Heart right ventricle (tissue), 16 donors: Measurements from ENCODE around the gene PLCD3. TPM values are rescaled to one million over a fixed set of nuclear protein-coding genes. Genes with fewer than 3 reads are reported as not detected.

Experiments used
- ATAC-seq, 8 donors: fragments of 200-7000 bp; cut with Tn5 transposase; one replicate each; pipeline ENCODE4 v1.9.1; 2020; ENCODE audit warnings: mild to moderate bottlenecking in 8 of 8, moderate library complexity in 8 of 8, moderate number of reproducible peaks in 1 of 8
- DNase-seq, 2 donors: peaks; one replicate each; pipeline ENCODE4 v3.0.0-alpha.2; 2020
- H3K27ac ChIP-seq, 10 donors: fragments of 200-600 bp; sonication (generic) in 2 of 10; one replicate each; pipeline versions ENCODE4 v1.5.0 to v1.8.0; 2020 to 2022; ENCODE audit warnings: mild to moderate bottlenecking in 3 of 10
- H3K27me3 ChIP-seq, 7 donors: fragments of 200-600 bp; one replicate each; pipeline ENCODE4 v1.8.0; 2021 to 2022; ENCODE audit warnings: mild to moderate bottlenecking in 2 of 7
- H3K36me3 ChIP-seq, 9 donors: fragments of 200-600 bp; sonication (generic) in 1 of 9; one replicate each; pipeline versions ENCODE4 v1.5.0 to v1.8.0; 2020 to 2022; ENCODE audit warnings: mild to moderate bottlenecking in 2 of 9
- H3K4me1 ChIP-seq, 9 donors: fragments of 200-600 bp; sonication (generic) in 1 of 9; one replicate each; pipeline versions ENCODE4 v1.5.0 to v1.8.0; 2020 to 2022; ENCODE audit warnings: mild to moderate bottlenecking in 4 of 9
- H3K4me3 ChIP-seq, 10 donors: fragments of 200-600 bp; sonication (generic) in 2 of 10; one replicate each; pipeline versions ENCODE4 v1.5.0 to v1.8.0; 2020 to 2022; ENCODE audit warnings: mild to moderate bottlenecking in 7 of 10, moderate library complexity in 2 of 10
- H3K9me3 ChIP-seq, 11 donors: fragments of 200-600 bp in 10 of 11; sonication (generic) in 2 of 11; one replicate each; pipeline versions ENCODE4 v1.5.0 to v1.8.0; 2013 to 2022; ENCODE audit warnings: mild to moderate bottlenecking in 2 of 11, control low read depth in 1 of 11, moderate library complexity in 1 of 11
- CTCF ChIP-seq, 9 donors: fragments of 200-600 bp; sonication (generic) in 2 of 9; IDR thresholded peaks; one replicate each; pipeline versions ENCODE4 v1.5.0 to v1.8.0; 2021 to 2022; ENCODE audit warnings: antibody characterized with exemption in 9 of 9, mild to moderate bottlenecking in 5 of 9, moderate library complexity in 1 of 9
- WGBS, 2 donors: extraction: QIAGEN DNeasy Blood & Tissue Kit; methylation state at CpG; one replicate each; pipeline ENCODE4 v1.1.7; 2013; ENCODE audit warnings: inconsistent platforms in 1 of 2; 5-methylcytosine and 5-hydroxymethylcytosine counted together
- intact Hi-C, 10 donors: fragments of 100-400 bp; cut with DNase I; formaldehyde crosslinking; loops; one replicate each; pipeline versions ENCODE4 v1.11.1 to v1.14.2; 2022
- microRNA-seq, 2 donors: library from miRNA; unstranded; fragments of <30 nt; microRNA quantifications; one replicate each; pipeline ENCODE4 v1.2.0, GENCODE V29; 2021
- polyA plus RNA-seq, 2 donors: library from polyadenylated mRNA; stranded (reverse); fragments of 200-250 nt; gene quantifications; one replicate each; pipeline ENCODE4 v1.2.3, GENCODE V29; 2013
- total RNA-seq, 10 donors: library from RNA; stranded (reverse); fragmentation: NEBNext Ultra II Directional in 3 of 10; extraction: Animal tissue kit (Norgen Biotek cat#: 25700) in 3 of 10; gene quantifications; one replicate each; pipeline versions ENCODE4 v1.2.1 to v1.2.4, GENCODE V29; 2021 to 2023
- donor health status: Arrhythmogenic right ventricular cardiomyopathy.
- donor health status: ischemic (EF 13 %, LVEDD 7.1; RV severe dilation, severe dysfunction).
- donor health status: healthy with polysubstance abuse.
- donor health status: DM: no; HTN: yes; CAD: no.
- donor health status: DM: no; HTN: no; CAD: no.
- donor health status: ischemic (EF 25% LVEDD 6.9; RV normal size, moderate dysfunction).
- donor health status: ischemic (EF 25% LVEDD 5.7; RV mildly dilated, moderate dysfunction).
- donor health status: healthy.
- donor health status: DM: yes; HTN: yes; CAD: no.
- donor health status: Ischemic cardiomyopathy.
- donor health status: ischemic (EF 35%, LVEDD 5.7; RV mildly dilated, moderate dysfunction).
- donor health status: nonischemic (EF 11% LVEDD 7.7; RV severe dilation, severe dysfunction).
- donor health status: DM: yes; HTN: yes; CAD: no.
- donor health status: PGD.
- donor health status: ischemic (EF 29% LVEDD 5.4; RV normal size, mild dysfunction).
- donor health status: nonischemic (EF 23%, LVEDD 6.1; RV moderate dilation, normal function).

Gene PLCD3
- total and polyA plus RNA-seq, 12 donors: 44.6 to 188 (median 112) TPM

- Histone ChIP-seq H3K4me1 (peaks cover 19 to 66% (median 53%) of the 10 kb centered on the region in 9 donors), H3K27me3 (no peaks in the 10 kb centered on the region), H3K36me3 (peaks cover 0 to 17% (median 0%) of the 10 kb centered on the region in 9 donors), H3K27ac (peak overlapping the region; percentile 82 to 97 (median 92)), H3K4me3 (peak overlapping the region; percentile 56 to 93 (median 70)), H3K9me3 (no peaks in the 10 kb centered on the region)
- intact Hi-C loops: loop anchor here in 2 of 10 donors (1.0 to 5.0 kb wide), 2 partner anchors 10 to 71 kb away; partner anchors contain the start of genes DCAKD (in 1 of the 2) and PLCD3 (in 1 of the 2)
- TF ChIP-seq CTCF (IDR thresholded peaks at IDR 0.05): no peak
- no peak for ATAC-seq
- WGBS, 2 donors: 11 to 14% methylated on average over 15 of the region's 15 CpGs
- DNase-seq: no peak
Observed at GRCh38 chr17:45061606-45062205, 70.6 kb downstream of the PLCD3 start.

- TF ChIP-seq CTCF (IDR thresholded peaks at IDR 0.05): peak in 3 of 9 donors; percentile 8 to 22 (median 13)
- intact Hi-C loops: loop anchor here in 3 of 10 donors (1.0 to 5.0 kb wide), 3 partner anchors 9 to 71 kb away; partner anchors contain the start of genes DCAKD (in 1 of the 3) and PLCD3 (in 1 of the 3)
Observed at GRCh38 chr17:45060797-45061605, 71.3 kb downstream of the PLCD3 start, which contains the start of gene NMT1. NMT1 (plus strand) TSS chr17:45061317; CDS start chr17:45061330, 13 bp downstream.

DNA sequence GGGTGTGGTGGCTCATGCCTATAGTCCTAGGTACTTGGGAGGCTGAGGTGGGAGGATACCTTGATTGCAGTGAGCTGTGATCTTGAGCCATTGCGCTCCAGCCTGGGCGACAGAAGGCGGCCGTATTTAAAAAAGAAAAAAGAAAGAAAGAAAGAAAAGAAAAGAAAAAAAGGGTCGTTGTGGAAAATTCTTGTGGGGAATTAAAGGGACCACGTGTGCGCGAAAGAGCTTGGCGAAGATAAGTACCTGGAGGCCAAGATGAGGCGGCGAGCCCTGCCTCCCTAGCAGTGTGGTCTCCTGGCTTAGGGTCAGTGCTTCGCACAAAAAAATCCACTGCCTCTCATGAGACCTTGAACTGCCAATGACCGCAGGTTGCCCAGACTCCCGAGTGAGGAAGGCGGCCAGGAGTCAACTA lies 71.9 kb downstream of the PLCD3 start:
- Histone ChIP-seq H3K9me3 (no peaks in the 10 kb centered on the region), H3K27ac (peak overlapping the region; percentile 53 to 97 (median 92)), H3K4me1 (peaks cover 19 to 53% (median 46%) of the 10 kb centered on the region in 9 donors), H3K27me3 (no peaks in the 10 kb centered on the region), H3K4me3 (peak overlapping the region; percentile 51 to 93 (median 70)), H3K36me3 (peaks cover 0 to 20% (median 0%) of the 10 kb centered on the region in 9 donors)
- ATAC-seq: peak in 6 of 8 donors; percentile 3 to 28 (median 14)
- TF ChIP-seq CTCF (IDR thresholded peaks at IDR 0.05): no peak
- intact Hi-C loops: loop anchor here in 2 of 10 donors (1.0 to 5.0 kb wide), 2 partner anchors 8 to 72 kb away; partner anchors contain the start of gene PLCD3 (in 1 of the 2)
- no peak for DNase-seq
- 8 to 14% methylated on average over 15 of the region's 15 CpGs for WGBS, 2 donors

More at GRCh38 chr17:45060797-45061605, 71.3 kb downstream of the PLCD3 start, which contains the start of gene NMT1:
- ATAC-seq: peak; percentile 97 to 99 (median 98)
- WGBS, 2 donors: 0% methylated on average over 50 of the region's 50 CpGs
- Histone ChIP-seq H3K27me3 (no peaks in the 10 kb centered on the region), H3K4me1 (peaks cover 19 to 59% (median 47%) of the 10 kb centered on the region in 9 donors), H3K27ac (peak within 1 kb of the TSS; percentile 82 to 97 (median 92)), H3K36me3 (peaks cover 0 to 17% (median 0%) of the 10 kb centered on the region in 9 donors), H3K9me3 (no peaks in the 10 kb centered on the region), H3K4me3 (peak within 1 kb of the TSS; percentile 56 to 93 (median 70))
- peak; percentile 95 to 99 for DNase-seq

Small RNA genes within 50 kb of the gene (microRNA-seq; reads per million reads assigned to microRNA genes)
- 0.51 to 1.2 reads per million in 2 donors for gene MIR6784

Other genes with a start within 250 kb of the PLCD3 start
- 10 to 100 TPM; 52.3 to 78.2 (median 62.9) TPM for gene EFTUD2, start 233.1 kb downstream of the PLCD3 start, total RNA-seq
- gene EFTUD2, start 233.1 kb downstream of the PLCD3 start, polyA plus RNA-seq: 10 to 100 TPM; 21.6 to 54.5 TPM
- gene GFAP, start 217.0 kb downstream of the PLCD3 start, total RNA-seq: 1 to 10 TPM; 3.1 to 8.6 (median 7.4) TPM
- gene GFAP, start 217.0 kb downstream of the PLCD3 start, polyA plus RNA-seq: 1 to 10 TPM; 2.1 to 6.1 TPM
- gene KIF18B, start 184.7 kb downstream of the PLCD3 start, total RNA-seq: 1 to 10 TPM in 3 of 10 donors, under 1 TPM in 6, not detected in 1; 0.11 to 4.3 (median 0.20) TPM
- gene KIF18B, start 184.7 kb downstream of the PLCD3 start, polyA plus RNA-seq: under 1 TPM; 0.04 to 0.80 TPM
- 10 to 100 TPM in 2 of 10 donors, 1 to 10 TPM in 5, under 1 TPM in 3; 0.37 to 25.6 (median 1.1) TPM for gene C1QL1, start 164.2 kb downstream of the PLCD3 start, total RNA-seq
- 10 to 100 TPM in 1 of 2 donors, 1 to 10 TPM in 1; 2.2 to 12.7 TPM for gene C1QL1, start 164.2 kb downstream of the PLCD3 start, polyA plus RNA-seq
- 10 to 100 TPM; 28.1 to 46.2 (median 32.7) TPM for gene DCAKD, start 80.9 kb downstream of the PLCD3 start, total RNA-seq
- 10 to 100 TPM; 21.1 to 22.9 TPM for gene DCAKD, start 80.9 kb downstream of the PLCD3 start, polyA plus RNA-seq
- 100 to 1,000 TPM in 1 of 10 donors, 10 to 100 TPM in 9; 60.6 to 110 (median 74.4) TPM for gene NMT1, start 71.2 kb downstream of the PLCD3 start, total RNA-seq
- gene NMT1, start 71.2 kb downstream of the PLCD3 start, polyA plus RNA-seq: 10 to 100 TPM; 40.9 to 68.5 TPM
- 1 to 10 TPM; 6.1 to 9.7 (median 7.3) TPM for gene ACBD4, start 3.2 kb upstream of the PLCD3 start, total RNA-seq
- gene ACBD4, start 3.2 kb upstream of the PLCD3 start, polyA plus RNA-seq: 10 to 100 TPM in 1 of 2 donors, 1 to 10 TPM in 1; 4.2 to 16.7 TPM
- 10 to 100 TPM; 17.0 to 37.4 (median 20.1) TPM for gene HEXIM1, start 16.0 kb upstream of the PLCD3 start, total RNA-seq
- 10 to 100 TPM in 1 of 2 donors, 1 to 10 TPM in 1; 8.4 to 11.0 TPM for gene HEXIM1, start 16.0 kb upstream of the PLCD3 start, polyA plus RNA-seq
- 10 to 100 TPM in 1 of 10 donors, 1 to 10 TPM in 9; 4.6 to 10.3 (median 6.3) TPM for gene HEXIM2, start 29.4 kb upstream of the PLCD3 start, total RNA-seq
- gene HEXIM2, start 29.4 kb upstream of the PLCD3 start, polyA plus RNA-seq: 1 to 10 TPM; 3.0 to 6.4 TPM
- gene FMNL1, start 89.4 kb upstream of the PLCD3 start, total RNA-seq: 10 to 100 TPM in 5 of 10 donors, 1 to 10 TPM in 5; 6.3 to 28.7 (median 9.8) TPM
- 10 to 100 TPM in 1 of 2 donors, 1 to 10 TPM in 1; 5.3 to 11.1 TPM for gene FMNL1, start 89.4 kb upstream of the PLCD3 start, polyA plus RNA-seq
- under 1 TPM in 2 of 10 donors, not detected in 8; 0.13 to 0.16 TPM for gene SPATA32, start 129.6 kb upstream of the PLCD3 start, total RNA-seq
- not detected for gene SPATA32, start 129.6 kb upstream of the PLCD3 start, polyA plus RNA-seq
- gene MAP3K14, start 184.5 kb upstream of the PLCD3 start, total RNA-seq: 10 to 100 TPM in 9 of 10 donors, 1 to 10 TPM in 1; 6.7 to 24.1 (median 12.6) TPM
- gene MAP3K14, start 184.5 kb upstream of the PLCD3 start, polyA plus RNA-seq: 10 to 100 TPM in 1 of 2 donors, 1 to 10 TPM in 1; 7.9 to 15.9 TPM